ENCODE measurements around the gene MTUS2.
"Not testable (repeated sequence)": the region's sequence is repeated elsewhere in the genome, so short reads cannot be mapped to it uniquely, and the experiment has no call there.

GRCh38 chr13:28990378-28990777, 170.2 kb downstream of the MTUS2 start:
- not testable (repeated sequence) for TF ChIP-seq CTCF (conservative IDR thresholded peaks at IDR 0.05; ENCODE audit: low read length); EZH2phosphoT487 (IDR thresholded peaks at IDR 0.05; ENCODE audit: borderline replicate concordance)
